IPS DF 4.7 (cell line): ENCODE measurements around the gene PANK4.

Experiments used
- DNase-seq: peaks from one replicate; pipeline ENCODE4 v3.0.0-alpha.2; 2013; ENCODE audit warnings: low spot score; ENCODE audit errors: extremely low read depth

The PANK4 gene

DNA sequence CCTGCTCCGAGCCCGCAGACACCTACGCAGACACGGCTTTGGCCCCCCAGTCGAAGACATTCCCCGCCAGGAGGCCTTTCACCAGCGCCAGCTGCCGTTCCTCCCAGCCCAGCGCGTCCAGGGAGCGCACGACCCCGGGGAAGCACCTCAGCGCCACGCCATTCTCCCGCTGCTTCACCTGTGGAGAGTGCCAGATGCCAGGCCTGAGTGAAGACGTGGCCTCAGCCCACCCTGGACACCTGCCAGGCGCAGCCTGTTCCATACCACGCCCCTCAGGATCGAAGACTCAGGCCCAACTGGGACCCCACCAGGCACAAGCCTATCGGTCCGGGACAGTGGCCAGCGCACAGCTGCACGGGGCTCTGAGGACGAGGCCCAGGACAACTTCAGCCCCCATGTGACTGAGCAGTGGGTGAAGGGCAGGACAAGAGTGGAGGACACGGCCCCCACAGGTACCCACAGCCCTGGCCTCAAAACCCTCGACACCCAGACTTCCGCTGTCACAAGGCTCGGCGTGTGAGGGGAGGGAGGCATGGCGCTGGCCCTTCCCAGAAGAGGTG lies 13.5 kb downstream of the PANK4 start:
- DNase-seq = no peak

- no peak for DNase-seq
Measured at GRCh38 chr1:2510366-2511155, 15.8 kb downstream of the PANK4 start.

- no peak for DNase-seq
Measured at GRCh38 chr1:2509589-2509988, 16.8 kb downstream of the PANK4 start.

DNA sequence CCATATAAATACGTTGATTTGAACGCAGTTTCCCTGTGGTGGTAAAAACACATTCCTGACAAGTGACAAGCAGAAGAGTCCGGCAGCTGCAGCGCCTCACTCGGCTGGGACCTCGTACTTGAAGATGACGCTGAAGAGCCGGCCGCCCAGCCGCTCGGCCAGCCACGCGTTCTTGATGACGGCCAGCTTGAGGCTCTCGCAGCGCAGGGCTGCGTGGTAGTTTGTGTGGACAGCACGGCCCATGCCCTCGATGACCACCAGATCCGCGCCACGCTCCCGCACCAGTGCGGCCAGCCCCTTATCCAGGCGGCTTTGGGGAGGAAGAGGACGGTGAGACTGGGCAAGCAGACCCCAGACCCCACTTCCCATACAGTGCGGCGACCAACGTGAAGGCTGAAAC lies 17.6 kb downstream of the PANK4 start:
- no peak for DNase-seq

- DNase-seq = no peak
Measured at GRCh38 chr1:2508180-2508579, 18.2 kb downstream of the PANK4 start.

- DNase-seq = no peak
Measured at GRCh38 chr1:2507744-2508155, 18.6 kb downstream of the PANK4 start.

GRCh38 chr1:2506901-2507565 lies 19.4 kb downstream of the PANK4 start:
- no peak for DNase-seq

DNA sequence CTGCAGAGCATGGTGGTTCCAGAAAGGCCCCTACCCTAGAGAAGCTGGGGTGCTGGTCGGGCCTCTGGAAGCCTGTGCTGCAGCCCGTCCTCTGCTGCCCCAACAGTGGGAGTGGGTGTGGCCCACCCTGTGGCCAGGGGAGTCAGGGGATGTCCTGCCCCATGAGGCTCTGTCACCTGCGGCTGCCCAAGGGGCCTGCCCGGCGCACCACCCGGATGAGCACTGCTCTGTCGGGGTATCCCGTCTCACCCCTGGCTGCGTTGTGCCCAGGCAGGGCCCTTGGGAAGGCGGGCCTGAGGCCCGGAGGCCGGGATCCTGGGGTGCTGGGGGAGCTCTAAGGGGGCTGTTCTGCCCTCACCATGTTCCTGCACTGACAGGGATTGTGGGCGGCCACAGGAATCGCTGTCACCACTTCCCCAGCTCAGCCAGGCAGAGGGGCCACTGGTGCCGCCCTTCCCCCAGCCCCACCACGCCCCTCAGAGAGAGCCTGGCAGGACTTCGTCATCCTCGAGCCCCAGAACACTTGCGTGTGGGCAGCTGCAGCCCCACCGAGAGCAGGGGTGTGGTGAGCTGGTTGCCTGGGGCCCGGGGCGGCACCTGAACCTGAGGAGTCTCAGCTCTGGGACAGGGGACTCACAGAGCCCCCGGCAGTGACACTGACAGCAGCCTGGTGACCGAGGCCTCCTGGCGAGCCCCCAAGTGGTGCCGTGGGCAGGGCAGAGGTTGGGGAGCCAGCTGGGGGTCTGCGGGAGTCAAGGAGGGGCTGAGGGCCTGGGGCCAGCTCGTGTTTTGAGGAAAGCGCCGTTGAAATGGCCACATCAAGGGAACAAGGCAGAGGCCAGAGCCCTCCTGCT lies 20.2 kb downstream of the PANK4 start:
- DNase-seq = no peak

DNA sequence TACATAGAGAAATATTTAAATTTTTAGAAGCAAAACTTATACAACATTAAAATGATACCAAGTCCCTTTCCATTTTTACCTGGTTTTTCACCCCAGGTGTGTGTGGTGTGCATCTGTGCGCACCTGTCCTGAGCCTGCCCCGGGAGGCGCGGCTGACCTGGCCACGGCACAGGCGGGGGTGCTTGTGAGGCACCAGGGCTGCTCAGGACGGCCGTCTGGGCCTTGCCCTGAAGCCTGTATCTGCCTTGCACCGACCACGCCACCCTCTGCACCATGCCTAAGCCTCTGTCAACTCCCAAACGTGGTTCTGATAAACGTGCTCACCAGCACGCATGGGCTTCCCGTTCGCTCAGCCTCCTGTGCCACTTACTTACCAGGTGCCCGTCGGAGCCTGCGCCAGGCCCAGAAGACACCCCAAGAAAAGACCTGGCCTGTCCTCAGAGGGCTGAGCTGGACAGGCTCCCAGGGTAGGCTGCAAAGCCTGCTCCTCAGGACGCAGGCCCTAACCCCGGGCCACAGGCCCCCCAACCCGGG lies 20.9 kb downstream of the PANK4 start:
- no peak for DNase-seq

GRCh38 chr1:2504949-2505272 lies 21.5 kb downstream of the PANK4 start:
- DNase-seq = no peak

DNA sequence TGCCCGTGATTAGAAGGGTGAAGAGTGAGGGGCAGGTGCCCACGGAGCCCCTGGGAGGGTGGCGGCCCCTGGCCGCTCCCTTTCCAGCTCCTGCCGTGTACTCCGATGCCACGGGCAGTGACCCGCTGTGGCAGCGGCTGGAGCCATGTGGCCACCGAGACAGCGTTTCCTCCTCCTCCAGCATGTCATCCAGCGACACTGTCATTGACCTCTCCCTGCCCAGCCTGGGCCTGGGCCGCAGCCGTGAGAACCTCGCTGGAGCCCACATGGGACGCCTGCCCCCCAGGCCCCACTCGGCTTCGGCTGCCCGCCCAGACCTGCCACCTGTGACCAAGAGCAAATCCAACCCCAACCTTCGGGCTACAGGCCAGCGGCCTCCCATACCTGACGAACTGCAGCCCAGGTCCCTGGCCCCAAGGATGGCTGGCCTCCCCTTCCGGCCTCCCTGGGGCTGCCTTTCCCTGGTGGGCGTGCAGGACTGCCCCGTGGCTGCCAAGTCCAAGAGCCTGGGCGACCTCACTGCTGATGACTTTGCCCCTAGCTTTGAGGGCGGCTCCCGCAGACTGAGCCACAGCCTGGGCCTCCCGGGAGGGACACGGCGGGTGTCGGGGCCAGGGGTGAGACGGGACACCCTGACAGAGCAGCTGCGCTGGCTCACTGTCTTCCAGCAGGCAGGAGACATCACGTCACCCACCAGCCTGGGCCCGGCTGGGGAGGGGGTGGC lies 22.0 kb downstream of the PANK4 start:
- no peak for DNase-seq

DNA sequence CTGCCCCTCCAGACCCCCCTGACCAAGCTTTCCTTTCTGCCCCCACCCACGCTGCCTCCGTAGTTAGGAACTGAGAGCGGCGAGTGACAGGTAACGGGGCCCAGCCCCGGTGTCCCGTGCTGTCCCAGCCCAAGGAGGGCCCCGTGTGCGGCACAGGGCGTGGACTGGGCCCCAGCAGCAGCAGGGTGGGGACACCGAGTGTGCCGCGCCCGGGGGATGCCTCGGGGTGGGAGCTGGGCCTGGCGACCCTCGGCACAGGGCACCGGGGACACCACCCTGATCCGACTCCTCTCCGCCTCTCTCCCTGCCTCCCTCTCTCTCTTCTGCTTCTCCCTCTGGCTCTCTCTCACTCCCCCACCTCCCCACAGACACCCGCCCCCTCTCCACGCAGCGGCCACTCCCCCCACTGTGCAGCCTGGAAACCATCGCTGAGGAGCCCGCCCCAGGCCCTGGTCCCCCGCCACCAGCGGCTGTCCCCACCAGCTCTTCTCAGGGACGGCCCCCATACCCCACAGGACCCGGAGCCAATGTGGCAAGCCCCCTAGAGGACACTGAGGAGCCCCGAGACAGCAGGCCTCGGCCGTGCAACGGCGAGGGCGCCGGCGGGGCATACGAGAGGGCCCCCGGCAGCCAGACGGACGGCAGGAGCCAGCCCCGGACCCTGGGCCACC lies 22.7 kb downstream of the PANK4 start:
- DNase-seq = no peak

GRCh38 chr1:2502661-2503553 lies 23.5 kb downstream of the PANK4 start:
- no peak for DNase-seq

DNA sequence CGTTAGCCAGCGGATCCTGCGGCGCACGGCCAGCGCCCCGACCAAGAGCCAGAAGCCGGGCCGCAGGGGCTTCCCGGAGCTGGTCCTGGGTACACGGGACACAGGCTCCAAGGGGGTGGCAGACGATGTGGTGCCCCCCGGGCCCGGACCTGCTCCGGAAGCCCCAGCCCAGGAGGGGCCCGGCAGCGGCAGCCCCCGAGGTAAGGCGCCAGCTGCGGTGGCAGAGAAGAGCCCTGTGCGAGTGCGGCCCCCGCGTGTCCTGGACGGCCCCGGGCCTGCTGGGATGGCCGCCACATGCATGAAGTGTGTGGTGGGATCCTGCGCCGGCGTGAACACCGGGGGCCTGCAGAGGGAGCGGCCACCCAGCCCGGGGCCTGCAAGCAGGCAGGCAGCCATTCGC lies 24.2 kb downstream of the PANK4 start:
- no peak for DNase-seq

- DNase-seq = no peak
Measured at GRCh38 chr1:2501820-2502119, 24.6 kb downstream of the PANK4 start.

- DNase-seq = no peak
Measured at GRCh38 chr1:2501041-2501819, 25.2 kb downstream of the PANK4 start.

GRCh38 chr1:2499986-2500596 lies 26.3 kb downstream of the PANK4 start:
- no peak for DNase-seq

- DNase-seq = no peak
Measured at GRCh38 chr1:2499260-2499659, 27.1 kb downstream of the PANK4 start.
